Inferior parietal cortex (tissue), 1 donor: ENCODE measurements around the gene TMEM272.

ENCODE experiments used
- DNase-seq: peaks from one replicate; pipeline ENCODE4 v3.0.0-alpha.2; 2016; ENCODE audit errors: extremely low spot score

The TMEM272 gene, protein sequence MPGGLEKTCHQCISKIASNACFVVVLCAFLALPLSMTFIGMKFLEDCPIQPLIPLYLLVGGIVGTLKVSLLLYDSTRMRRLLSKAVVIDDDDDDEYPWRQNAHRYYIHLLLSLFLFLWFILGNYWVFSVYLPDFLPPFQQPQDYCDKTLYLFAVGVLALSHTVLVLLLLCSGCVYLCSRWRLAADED

GRCh38 chr13:51844862-51845573, at the start of gene TMEM272:
TMEM272 (minus strand) TSS chr13:51845177; CDS start chr13:51838530, 6,647 bp downstream.
- DNase-seq = peak; percentile 64

GRCh38 chr13:51894239-51894638, 49.3 kb upstream of the TMEM272 start:
- DNase-seq = no peak

DNA sequence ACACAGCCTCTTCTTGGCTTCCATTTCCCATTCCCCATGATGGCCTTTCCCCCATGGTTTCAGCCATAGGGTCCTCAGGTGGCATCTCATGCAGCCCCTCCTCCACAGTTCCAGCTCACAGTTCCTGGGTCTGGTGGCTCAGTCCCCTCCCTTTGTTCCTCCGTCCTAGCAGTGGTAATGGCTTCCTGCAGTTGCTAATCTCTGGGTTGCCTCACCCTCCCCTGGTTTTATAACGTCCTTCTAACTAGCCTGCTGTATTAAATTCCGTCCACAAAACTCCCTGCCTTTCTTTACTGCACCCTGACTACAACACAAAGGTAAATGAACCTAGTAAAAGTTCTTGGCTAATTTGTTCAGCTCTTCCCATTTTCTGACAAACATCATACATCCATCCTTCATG, 47.7 kb upstream of the TMEM272 start:
- no peak for DNase-seq

DNA sequence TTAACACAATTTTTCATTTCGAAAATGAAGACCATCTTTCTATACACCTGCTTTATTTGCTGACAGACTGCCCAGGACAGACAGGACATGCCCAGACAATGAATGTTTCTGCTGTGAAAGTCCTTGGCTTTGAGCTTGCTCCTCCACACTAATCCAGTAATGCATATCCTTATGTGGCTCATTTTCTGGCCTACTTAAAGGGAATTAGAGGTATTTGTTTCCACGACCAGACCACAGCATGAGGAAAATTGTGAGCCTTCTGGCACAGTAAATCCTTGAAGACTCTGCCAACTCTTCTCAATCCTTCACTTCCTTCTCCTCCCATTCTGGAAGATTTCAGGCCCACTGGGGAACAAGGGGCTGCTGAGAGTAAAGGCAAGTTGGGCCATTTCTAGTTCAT, 42.5 kb upstream of the TMEM272 start:
- no peak for DNase-seq

- no peak for DNase-seq
These were observed 40.7 kb upstream of the TMEM272 start for GRCh38 chr13:51885651-51886050.

- no peak for DNase-seq
These were observed 38.2 kb upstream of the TMEM272 start for GRCh38 chr13:51883226-51883600.

DNA sequence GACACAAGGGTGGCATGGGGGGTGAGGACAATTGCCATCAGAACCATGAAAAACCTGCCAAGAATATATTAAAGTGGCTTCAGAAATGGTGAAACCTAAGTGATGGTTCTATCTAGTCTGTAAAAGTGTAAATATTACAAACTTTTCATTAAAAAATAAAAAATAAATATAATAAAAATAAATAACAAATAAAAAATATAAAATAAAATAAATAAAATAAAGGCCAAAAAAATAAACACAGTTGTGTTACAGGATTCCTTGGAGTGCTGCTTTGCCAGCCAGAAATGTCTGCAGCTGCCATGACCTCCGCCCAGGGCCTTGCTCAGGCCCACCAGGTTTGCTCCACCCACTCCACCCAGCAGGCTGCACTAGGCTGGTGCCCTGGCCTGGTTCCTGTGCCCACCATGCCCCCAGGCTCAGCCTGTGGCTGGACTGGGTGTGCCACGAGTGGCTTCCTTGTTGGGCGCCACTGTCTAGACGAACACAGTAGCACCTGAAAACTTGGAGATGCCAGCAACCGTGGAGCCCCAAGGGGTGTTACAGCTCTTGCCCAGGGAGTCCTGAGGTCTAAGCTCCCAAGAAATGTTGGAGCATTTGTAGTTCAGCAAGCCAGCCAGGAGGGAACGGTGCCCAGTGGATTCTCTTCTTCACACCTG, 37.7 kb upstream of the TMEM272 start:
- DNase-seq = no peak

- DNase-seq = no peak
These were observed 36.3 kb upstream of the TMEM272 start for GRCh38 chr13:51881296-51881695.

GRCh38 chr13:51879133-51879532, 34.2 kb upstream of the TMEM272 start:
- no peak for DNase-seq

DNA sequence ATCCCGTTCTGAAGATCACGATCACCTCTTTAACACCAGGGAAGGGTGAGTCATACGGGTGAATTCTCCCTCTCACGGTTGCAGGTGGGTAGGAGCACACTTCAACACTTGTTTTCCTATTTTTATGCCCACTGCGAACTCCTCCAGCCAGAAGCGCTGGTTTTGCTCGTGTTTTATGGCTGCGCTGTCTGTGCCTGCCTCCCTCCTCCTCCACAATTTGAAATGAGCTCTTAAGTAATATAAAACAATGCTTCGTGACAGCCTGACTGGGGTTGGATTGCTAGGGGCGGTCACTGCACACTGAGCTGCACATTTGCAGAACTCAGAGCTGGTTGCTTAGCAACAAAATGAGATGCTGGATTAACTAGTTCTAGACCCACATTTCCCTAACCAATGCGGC, 29.7 kb upstream of the TMEM272 start:
- DNase-seq = no peak

- no peak for DNase-seq
These were observed 28.9 kb upstream of the TMEM272 start for GRCh38 chr13:51873837-51874236.

- DNase-seq = no peak
These were observed 28.3 kb upstream of the TMEM272 start for GRCh38 chr13:51873117-51873798.

- DNase-seq = no peak
These were observed 25.6 kb upstream of the TMEM272 start for GRCh38 chr13:51870616-51871015.

GRCh38 chr13:51869916-51870315, 24.9 kb upstream of the TMEM272 start:
- DNase-seq = no peak

GRCh38 chr13:51867062-51867461, 22.1 kb upstream of the TMEM272 start:
- DNase-seq = no peak

DNA sequence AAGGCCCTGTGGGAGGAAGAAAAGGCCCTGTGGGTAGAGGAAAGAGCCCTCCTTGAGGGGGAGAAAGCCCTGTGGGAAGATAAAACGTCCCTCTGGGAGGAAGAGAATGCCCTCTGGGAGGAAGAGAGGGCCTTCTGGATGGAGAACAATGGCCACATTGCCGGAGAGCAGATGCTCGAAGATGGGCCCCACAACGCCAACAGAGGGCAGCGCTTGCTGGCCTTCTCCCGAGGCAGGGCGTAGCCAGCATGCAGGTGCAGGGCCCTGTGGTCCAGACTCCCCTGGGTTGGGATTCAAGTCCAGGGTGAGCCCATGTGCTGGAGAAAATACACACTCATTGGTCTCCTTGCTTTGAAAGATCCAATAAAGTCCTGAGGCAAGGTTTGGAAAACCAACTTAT, 20.9 kb upstream of the TMEM272 start:
- DNase-seq = no peak

- no peak for DNase-seq
These were observed 18.0 kb upstream of the TMEM272 start for GRCh38 chr13:51862957-51863356.

DNA sequence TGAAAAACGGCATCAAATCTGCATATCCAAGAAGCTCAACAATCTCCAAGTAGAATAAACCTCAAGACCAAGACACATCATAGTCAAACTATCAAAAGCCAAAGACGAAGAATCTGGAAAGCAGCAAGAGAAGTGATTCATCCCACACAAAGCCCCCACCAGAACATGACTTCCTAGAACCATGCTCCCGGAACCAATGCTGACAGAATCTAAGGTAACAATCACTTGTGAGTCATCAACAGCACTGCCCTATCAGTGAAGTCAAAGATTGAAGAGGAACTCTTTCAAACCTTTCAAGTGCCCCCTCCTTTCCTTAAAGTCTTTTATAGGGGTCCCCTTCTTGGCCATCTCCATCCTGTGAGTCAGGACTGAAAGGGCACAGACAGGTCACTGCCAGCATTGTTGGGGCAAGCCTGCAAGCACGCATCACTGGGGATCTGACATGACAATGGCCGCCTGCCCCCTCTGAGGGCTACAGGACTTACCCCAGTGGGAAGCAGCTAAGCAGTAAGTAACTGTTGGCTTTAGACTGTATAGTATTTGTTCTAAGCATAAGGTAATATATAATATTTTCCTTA, 16.8 kb upstream of the TMEM272 start, which contains the start of gene CCDC70:
TSS of gene CCDC70 (plus strand) at position 247 of the 578 bp plus-strand sequence. CDS start 3,443 bp downstream, outside the sequence.
- DNase-seq = no peak

DNA sequence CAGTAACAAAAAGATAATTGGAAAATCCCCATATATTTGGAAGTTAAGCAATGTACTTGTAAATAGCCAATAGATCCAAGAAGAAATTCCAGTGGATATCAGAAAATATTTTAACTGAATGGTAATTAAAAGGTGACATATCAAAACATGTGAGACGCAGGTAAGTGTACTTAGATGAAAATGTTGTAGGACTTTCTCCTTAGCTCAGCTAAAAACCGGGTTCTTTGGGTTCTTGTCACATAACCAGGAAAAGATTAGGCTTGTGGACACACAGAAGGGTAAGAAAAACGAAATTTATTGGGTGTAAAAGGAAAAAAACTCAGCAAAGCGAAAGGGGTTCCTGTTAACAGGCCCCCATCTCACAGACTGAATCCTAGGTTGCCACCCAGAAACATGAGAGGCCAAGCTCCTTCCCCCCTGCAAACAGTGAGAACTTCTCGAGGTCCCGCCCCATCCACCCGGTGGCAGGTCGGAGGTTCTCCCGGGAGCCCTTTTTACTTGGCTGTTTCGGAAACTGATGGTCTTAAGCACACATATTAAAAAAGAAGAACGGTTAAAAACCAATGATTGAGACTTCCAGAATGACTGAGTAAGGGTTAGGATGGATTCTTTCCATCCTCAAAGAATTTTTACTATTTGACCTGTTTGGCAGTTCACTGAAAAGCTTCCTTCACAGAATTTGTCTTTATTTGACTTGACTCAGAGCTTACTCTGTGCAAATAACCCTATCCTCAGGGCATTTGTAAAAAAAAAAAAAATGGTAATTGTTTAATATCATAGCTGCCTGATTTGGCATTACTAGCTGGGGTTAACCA, 13.7 kb upstream of the TMEM272 start:
- DNase-seq = no peak

GRCh38 chr13:51856998-51857397, 12.0 kb upstream of the TMEM272 start:
- no peak for DNase-seq
